Measurements from ENCODE around the gene AKAP9.

AKAP9 gene

DNA sequence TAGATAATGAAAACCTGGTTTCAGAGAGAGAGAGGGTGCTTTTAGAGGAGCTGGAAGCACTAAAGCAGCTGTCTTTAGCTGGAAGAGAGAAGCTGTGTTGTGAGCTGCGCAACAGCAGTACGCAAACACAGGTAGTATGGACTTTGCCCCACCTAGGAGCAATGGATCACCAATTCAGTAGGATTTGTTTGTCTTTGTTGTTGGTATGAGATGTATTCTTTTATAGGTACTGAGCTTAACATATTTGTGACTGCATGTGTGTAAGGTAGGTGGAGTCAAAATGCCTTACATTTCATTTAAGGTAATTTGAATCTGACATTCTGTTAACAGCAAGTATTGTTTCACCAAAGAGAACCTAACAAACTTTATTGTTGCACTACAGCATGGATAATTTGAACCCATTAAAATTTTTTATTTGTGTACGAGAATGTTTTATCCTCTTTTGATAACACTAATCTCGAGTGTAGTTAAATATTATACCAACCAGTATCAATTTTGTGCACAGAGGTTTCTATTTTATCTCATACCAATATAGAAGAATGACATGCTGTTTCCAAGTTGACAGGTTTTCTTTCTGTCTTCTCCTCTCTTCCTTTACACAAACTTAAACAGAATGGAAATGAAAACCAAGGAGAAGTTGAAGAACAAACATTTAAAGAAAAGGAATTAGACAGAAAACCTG lies 101.5 kb downstream of the AKAP9 start:
- peaks cover 35% of the 10 kb centered on the region for H3K36me3 ChIP-seq (ENCODE audit: control insufficient read depth, insufficient read depth, low read length)
- no peak overlapping the region for H3K4me3 ChIP-seq (ENCODE audit: low read depth, low read length)
- no peaks in the 10 kb centered on the region for H3K27me3 ChIP-seq (ENCODE audit: control insufficient read depth, insufficient read depth, low read length)
- H3K9ac ChIP-seq (ENCODE audit: low read length) = no peak overlapping the region
- H3K9me3 ChIP-seq (ENCODE audit: control insufficient read depth, insufficient read depth, low read depth, low read length) = no peaks in the 10 kb centered on the region
- no peak overlapping the region for H3K27ac ChIP-seq (ENCODE audit: low read depth, low read length)
- no peaks in the 10 kb centered on the region for H3K4me1 ChIP-seq (ENCODE audit: control insufficient read depth, insufficient read depth, low read length)

DNA sequence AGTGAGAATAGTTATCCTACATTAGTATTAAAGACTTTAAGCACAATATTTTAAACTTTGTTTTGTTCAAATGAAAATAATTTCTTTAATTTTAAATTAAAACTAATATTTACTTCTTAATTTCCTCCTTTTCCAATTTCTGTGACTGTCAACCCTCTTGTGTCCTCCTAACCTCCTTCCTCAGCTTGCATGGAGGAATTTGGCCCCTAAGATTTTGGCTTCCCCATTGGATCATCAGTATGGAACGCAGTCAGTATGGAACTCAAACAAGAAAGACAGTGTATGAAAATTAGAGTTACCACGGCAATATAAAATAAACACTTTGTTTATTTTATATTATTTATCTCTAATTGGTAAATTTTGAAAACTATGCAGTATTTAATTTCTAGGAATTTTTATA lies 102.4 kb downstream of the AKAP9 start:
- Histone ChIP-seq H3K27me3 (ENCODE audit: control insufficient read depth, insufficient read depth, low read length) (no peaks in the 10 kb centered on the region), H3K9ac (ENCODE audit: low read length) (no peak overlapping the region), H3K4me1 (ENCODE audit: control insufficient read depth, insufficient read depth, low read length) (no peaks in the 10 kb centered on the region), H3K27ac (ENCODE audit: low read depth, low read length) (no peak overlapping the region), H3K36me3 (ENCODE audit: control insufficient read depth, insufficient read depth, low read length) (peaks cover 35% of the 10 kb centered on the region), H3K4me3 (ENCODE audit: low read depth, low read length) (no peak overlapping the region), H3K9me3 (ENCODE audit: control insufficient read depth, insufficient read depth, low read depth, low read length) (no peaks in the 10 kb centered on the region)

DNA sequence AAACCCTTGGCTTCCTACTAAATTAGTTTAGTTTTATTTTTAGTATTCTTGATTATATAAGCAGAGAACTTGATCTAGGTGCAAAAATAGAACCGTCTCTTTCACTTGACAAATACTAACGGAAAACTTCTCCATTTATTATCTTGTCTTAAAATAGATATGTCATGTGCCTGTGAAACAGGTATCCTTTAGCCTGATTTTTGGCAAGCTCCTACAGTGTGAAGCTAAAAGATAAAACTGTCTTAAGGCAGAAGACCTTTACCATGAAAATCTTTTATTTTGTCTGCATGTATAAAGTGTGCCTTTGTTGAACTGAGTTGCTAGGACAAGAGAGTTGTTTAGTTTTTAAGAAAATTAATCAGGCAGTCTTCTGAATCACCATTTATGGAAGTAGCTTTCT lies 103.0 kb downstream of the AKAP9 start:
- Histone ChIP-seq H3K27ac (ENCODE audit: low read depth, low read length) (no peak overlapping the region), H3K9me3 (ENCODE audit: control insufficient read depth, insufficient read depth, low read depth, low read length) (no peaks in the 10 kb centered on the region), H3K36me3 (ENCODE audit: control insufficient read depth, insufficient read depth, low read length) (peaks cover 35% of the 10 kb centered on the region), H3K9ac (ENCODE audit: low read length) (no peak overlapping the region), H3K27me3 (ENCODE audit: control insufficient read depth, insufficient read depth, low read length) (no peaks in the 10 kb centered on the region), H3K4me1 (ENCODE audit: control insufficient read depth, insufficient read depth, low read length) (no peaks in the 10 kb centered on the region), H3K4me3 (ENCODE audit: low read depth, low read length) (no peak overlapping the region)

DNA sequence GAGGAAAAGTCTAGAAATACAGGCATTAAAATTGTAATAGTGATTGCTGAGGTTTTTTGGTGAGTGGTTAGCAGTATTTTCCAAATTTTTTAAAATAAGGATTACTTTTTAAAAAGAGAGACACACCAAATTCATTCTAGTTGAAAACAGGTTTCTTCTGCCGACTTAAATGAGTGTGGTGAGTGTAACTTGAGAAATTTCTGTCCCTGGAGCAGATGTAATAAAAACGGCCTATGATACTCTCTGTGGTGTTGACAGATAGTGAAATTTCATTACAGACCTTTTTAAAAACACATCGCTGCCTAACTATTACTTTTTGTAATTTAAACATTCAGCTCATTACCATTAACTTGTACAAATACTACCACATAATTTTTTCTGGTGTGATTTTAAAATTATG lies 103.5 kb downstream of the AKAP9 start:
- no peaks in the 10 kb centered on the region for H3K9me3 ChIP-seq (ENCODE audit: control insufficient read depth, insufficient read depth, low read depth, low read length)
- no peaks in the 10 kb centered on the region for H3K27me3 ChIP-seq (ENCODE audit: control insufficient read depth, insufficient read depth, low read length)
- H3K36me3 ChIP-seq (ENCODE audit: control insufficient read depth, insufficient read depth, low read length) = peaks cover 33% of the 10 kb centered on the region
- no peak overlapping the region for H3K4me3 ChIP-seq (ENCODE audit: low read depth, low read length)
- H3K9ac ChIP-seq (ENCODE audit: low read length) = no peak overlapping the region
- no peaks in the 10 kb centered on the region for H3K4me1 ChIP-seq (ENCODE audit: control insufficient read depth, insufficient read depth, low read length)
- no peak overlapping the region for H3K27ac ChIP-seq (ENCODE audit: low read depth, low read length)

DNA sequence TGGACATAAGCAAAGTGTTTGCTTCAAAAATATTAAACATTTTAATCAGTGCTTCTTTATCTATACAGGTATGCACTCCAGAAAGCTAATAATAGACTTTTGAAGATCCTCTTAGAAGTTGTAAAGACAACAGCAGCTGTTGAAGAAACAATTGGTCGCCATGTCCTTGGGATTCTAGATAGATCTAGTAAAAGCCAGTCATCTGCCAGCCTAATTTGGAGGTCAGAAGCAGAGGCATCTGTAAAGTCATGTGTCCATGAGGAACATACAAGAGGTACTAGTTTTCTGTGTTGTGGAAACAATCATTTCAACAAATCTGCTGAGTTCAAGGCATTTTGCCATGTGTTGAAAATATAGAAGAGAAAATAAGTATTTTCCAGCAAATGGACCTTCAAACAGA lies 104.3 kb downstream of the AKAP9 start:
- peaks cover 32% of the 10 kb centered on the region for H3K36me3 ChIP-seq (ENCODE audit: control insufficient read depth, insufficient read depth, low read length)

DNA sequence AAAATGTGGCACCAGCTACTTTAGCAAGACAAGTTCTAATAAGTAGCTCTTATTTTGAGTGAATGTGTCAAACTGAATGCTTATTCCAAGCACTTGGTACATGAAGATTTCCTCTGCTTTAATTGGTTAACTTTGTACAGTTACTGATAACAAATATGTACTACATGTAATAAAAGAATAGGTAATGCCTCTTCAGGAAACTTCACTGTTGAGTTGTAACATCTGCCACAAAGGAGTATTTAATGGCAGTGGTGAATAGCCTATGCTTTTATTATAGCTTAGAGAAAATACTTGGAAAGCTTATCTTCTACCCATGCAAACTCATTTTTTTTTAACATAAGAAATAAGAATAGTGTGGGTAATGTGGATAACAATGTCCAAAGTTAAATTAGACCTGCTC lies 111.0 kb downstream of the AKAP9 start:
- Histone ChIP-seq H3K9me3 (ENCODE audit: control insufficient read depth, insufficient read depth, low read depth, low read length) (no peaks in the 10 kb centered on the region), H3K9ac (ENCODE audit: low read length) (no peak overlapping the region), H3K27me3 (ENCODE audit: control insufficient read depth, insufficient read depth, low read length) (no peaks in the 10 kb centered on the region), H3K4me1 (ENCODE audit: control insufficient read depth, insufficient read depth, low read length) (no peaks in the 10 kb centered on the region), H3K36me3 (ENCODE audit: control insufficient read depth, insufficient read depth, low read length) (peaks cover 12% of the 10 kb centered on the region), H3K27ac (ENCODE audit: low read depth, low read length) (no peak overlapping the region), H3K4me3 (ENCODE audit: low read depth, low read length) (no peak overlapping the region)

More for the DNA sequence above, 104.3 kb downstream of the AKAP9 start:
- no peak overlapping the region for H3K9ac ChIP-seq (ENCODE audit: low read length)
- H3K4me3 ChIP-seq (ENCODE audit: low read depth, low read length) = no peak overlapping the region
- H3K27ac ChIP-seq (ENCODE audit: low read depth, low read length) = no peak overlapping the region
- no peaks in the 10 kb centered on the region for H3K9me3 ChIP-seq (ENCODE audit: control insufficient read depth, insufficient read depth, low read depth, low read length)
- H3K27me3 ChIP-seq (ENCODE audit: control insufficient read depth, insufficient read depth, low read length) = no peaks in the 10 kb centered on the region
- H3K4me1 ChIP-seq (ENCODE audit: control insufficient read depth, insufficient read depth, low read length) = no peaks in the 10 kb centered on the region

DNA sequence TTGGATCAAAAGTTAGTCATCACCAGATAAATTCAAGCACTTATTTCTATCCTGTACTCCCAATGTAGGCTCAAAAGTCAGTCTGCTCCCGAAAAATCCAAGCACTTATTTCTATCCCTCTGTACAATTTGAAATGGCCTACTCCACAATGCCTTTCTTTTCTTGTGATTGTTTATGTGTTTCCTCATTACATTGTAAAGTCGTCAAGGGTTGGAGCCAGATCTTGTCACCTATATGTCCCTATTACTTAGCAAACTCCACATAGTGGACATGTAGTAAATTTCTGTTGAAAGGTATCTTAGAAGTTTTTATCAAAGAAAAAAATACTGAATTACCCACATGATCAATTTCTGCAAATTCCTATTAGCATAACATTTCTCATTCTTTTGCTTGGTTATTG lies 111.5 kb downstream of the AKAP9 start:
- no peak overlapping the region for H3K4me3 ChIP-seq (ENCODE audit: low read depth, low read length)
- peaks cover 9% of the 10 kb centered on the region for H3K36me3 ChIP-seq (ENCODE audit: control insufficient read depth, insufficient read depth, low read length)
- no peaks in the 10 kb centered on the region for H3K27me3 ChIP-seq (ENCODE audit: control insufficient read depth, insufficient read depth, low read length)
- H3K4me1 ChIP-seq (ENCODE audit: control insufficient read depth, insufficient read depth, low read length) = no peaks in the 10 kb centered on the region
- H3K27ac ChIP-seq (ENCODE audit: low read depth, low read length) = no peak overlapping the region
- no peaks in the 10 kb centered on the region for H3K9me3 ChIP-seq (ENCODE audit: control insufficient read depth, insufficient read depth, low read depth, low read length)
- H3K9ac ChIP-seq (ENCODE audit: low read length) = no peak overlapping the region

DNA sequence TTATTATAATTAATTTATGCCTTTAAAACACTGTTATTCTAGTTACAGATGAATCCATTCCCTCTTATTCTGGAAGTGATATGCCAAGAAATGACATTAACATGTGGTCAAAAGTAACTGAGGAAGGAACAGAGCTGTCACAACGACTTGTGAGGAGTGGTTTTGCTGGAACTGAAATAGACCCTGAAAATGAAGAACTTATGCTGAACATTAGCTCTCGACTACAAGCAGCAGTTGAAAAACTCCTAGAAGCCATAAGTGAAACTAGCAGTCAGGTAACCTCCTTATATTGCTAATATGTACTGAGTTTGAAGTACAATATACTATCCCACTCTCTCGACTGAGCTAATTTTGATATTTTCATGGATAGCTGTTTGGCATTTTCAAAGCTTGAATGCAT lies 112.0 kb downstream of the AKAP9 start:
- no peaks in the 10 kb centered on the region; the same call in 1 of the 2 replicates for H3K4me1 ChIP-seq (ENCODE audit: control insufficient read depth, insufficient read depth, low read length)
- H3K9ac ChIP-seq (ENCODE audit: low read length) = no peak overlapping the region
- H3K27me3 ChIP-seq (ENCODE audit: control insufficient read depth, insufficient read depth, low read length) = no peaks in the 10 kb centered on the region
- H3K9me3 ChIP-seq (ENCODE audit: control insufficient read depth, insufficient read depth, low read depth, low read length) = no peaks in the 10 kb centered on the region
- H3K36me3 ChIP-seq (ENCODE audit: control insufficient read depth, insufficient read depth, low read length) = peaks cover 9% of the 10 kb centered on the region
- H3K4me3 ChIP-seq (ENCODE audit: low read depth, low read length) = no peak overlapping the region
- no peak overlapping the region for H3K27ac ChIP-seq (ENCODE audit: low read depth, low read length)

DNA sequence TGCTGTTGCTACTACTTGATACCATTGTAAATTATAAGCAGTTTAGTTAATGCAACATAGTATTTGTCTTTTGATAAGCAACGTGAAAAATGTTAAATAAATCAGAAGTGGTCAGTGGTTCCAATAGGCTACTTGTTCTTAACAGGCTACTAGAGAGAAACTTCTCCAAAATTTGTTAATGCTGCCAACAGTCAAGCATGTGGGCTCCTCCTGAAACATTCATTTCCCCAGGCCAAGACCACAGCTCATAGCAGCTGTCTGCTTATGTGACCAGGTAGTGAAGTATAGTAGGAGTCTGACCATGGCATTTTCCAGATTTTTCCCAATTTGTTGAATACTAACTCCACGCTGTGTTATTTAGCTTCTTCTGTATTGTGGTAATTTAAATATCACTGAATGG lies 112.7 kb downstream of the AKAP9 start:
- H3K4me1 ChIP-seq (ENCODE audit: control insufficient read depth, insufficient read depth, low read length) = no peaks in the 10 kb centered on the region; the same call in 1 of the 2 replicates
- no peak overlapping the region for H3K9ac ChIP-seq (ENCODE audit: low read length)
- H3K4me3 ChIP-seq (ENCODE audit: low read depth, low read length) = no peak overlapping the region
- H3K9me3 ChIP-seq (ENCODE audit: control insufficient read depth, insufficient read depth, low read depth, low read length) = no peaks in the 10 kb centered on the region
- H3K27me3 ChIP-seq (ENCODE audit: control insufficient read depth, insufficient read depth, low read length) = no peaks in the 10 kb centered on the region
- peaks cover 9% of the 10 kb centered on the region for H3K36me3 ChIP-seq (ENCODE audit: control insufficient read depth, insufficient read depth, low read length)
- no peak overlapping the region for H3K27ac ChIP-seq (ENCODE audit: low read depth, low read length)

DNA sequence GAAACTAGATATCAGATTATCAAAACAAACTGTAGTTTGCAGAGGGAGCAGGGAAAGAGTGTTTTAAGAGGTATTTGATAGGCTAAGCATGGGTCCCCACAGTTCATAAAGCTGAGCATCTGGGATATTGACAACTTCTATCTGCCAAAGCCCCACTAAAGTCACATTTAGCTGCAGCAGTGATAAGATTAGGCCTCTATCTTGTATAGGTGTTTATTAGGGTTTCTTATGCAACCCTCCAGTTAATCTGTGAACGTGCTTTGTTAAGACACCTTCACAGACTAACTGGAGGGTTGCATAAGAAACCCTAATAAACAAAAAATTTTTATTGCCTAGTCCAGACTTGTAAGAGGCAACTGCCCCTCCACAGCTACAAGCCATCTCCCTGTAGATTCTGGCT lies 115.6 kb downstream of the AKAP9 start:
- Histone ChIP-seq H3K9me3 (ENCODE audit: control insufficient read depth, insufficient read depth, low read depth, low read length) (no peaks in the 10 kb centered on the region), H3K4me3 (ENCODE audit: low read depth, low read length) (no peak overlapping the region), H3K27ac (ENCODE audit: low read depth, low read length) (no peak overlapping the region), H3K27me3 (ENCODE audit: control insufficient read depth, insufficient read depth, low read length) (no peaks in the 10 kb centered on the region), H3K36me3 (ENCODE audit: control insufficient read depth, insufficient read depth, low read length) (peaks cover 13% of the 10 kb centered on the region), H3K9ac (ENCODE audit: low read length) (no peak overlapping the region), H3K4me1 (ENCODE audit: control insufficient read depth, insufficient read depth, low read length) (no peaks in the 10 kb centered on the region; the same call in 1 of the 2 replicates)

DNA sequence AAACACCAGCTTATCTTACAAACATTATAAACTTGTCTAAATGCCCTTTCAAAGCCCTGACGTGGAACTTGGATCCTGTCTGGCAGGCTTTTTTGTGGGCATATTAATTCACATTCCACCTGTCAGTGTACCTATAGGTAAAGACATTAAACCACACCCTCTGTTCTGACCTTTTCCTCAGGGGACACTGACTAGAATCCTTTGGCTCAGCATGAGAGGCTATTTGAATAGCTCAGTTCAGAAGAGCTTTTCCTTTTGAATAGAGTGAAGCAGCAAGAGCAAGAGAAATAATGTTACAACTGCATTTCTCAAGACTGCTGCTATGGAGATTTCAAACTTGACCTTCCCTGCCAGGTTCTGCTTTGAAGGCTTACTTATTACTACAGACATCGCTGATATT lies 116.7 kb downstream of the AKAP9 start:
- H3K27ac ChIP-seq (ENCODE audit: low read depth, low read length) = no peak overlapping the region
- H3K9ac ChIP-seq (ENCODE audit: low read length) = no peak overlapping the region

More for the DNA sequence above, 116.7 kb downstream of the AKAP9 start:
- no peaks in the 10 kb centered on the region for H3K27me3 ChIP-seq (ENCODE audit: control insufficient read depth, insufficient read depth, low read length)
- H3K36me3 ChIP-seq (ENCODE audit: control insufficient read depth, insufficient read depth, low read length) = peaks cover 13% of the 10 kb centered on the region
- no peaks in the 10 kb centered on the region for H3K9me3 ChIP-seq (ENCODE audit: control insufficient read depth, insufficient read depth, low read depth, low read length)
- H3K4me1 ChIP-seq (ENCODE audit: control insufficient read depth, insufficient read depth, low read length) = no peaks in the 10 kb centered on the region; the same call in 1 of the 2 replicates
- H3K4me3 ChIP-seq (ENCODE audit: low read depth, low read length) = no peak overlapping the region

Data from HUES6 (cell line).